HG03045 (cell line): ENCODE measurements around the gene PPM1E.

Experiments
- ATAC-seq: cut with Tn5 transposase; IDR thresholded peaks from one replicate; pipeline ENCODE4 v1.9.1; 2021; ENCODE audit warnings: mild to moderate bottlenecking, moderate library complexity; ENCODE audit not compliant: unreplicated experiment

The PPM1E gene

DNA sequence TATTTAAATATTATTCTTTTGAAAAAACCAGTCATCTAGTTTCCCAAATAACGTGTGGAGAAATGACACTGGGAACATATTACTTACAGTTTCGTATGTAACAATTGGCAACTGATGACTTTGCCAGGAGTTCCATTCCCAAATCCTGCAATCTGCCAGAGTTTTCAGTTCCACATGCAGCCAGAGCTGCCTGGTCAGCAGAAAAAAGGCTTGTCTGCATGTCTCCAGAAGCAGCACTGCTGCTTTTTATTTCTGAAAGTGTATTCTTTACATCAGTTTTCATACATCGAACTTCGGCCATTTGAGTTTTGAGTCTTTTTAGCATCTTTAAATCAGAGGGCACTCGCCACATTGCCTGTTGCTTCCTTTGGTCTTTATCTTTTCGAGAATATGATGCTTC is 272.7 kb downstream of the PPM1E start:
- ATAC-seq: no peak

GRCh38 chr17:59030811-59031210 is 275.2 kb downstream of the PPM1E start:
- no peak for ATAC-seq
